HG02981 (cell line): ENCODE data around the gene CAPN12.

Experiments
- ATAC-seq: cut with Tn5 transposase; IDR thresholded peaks from one replicate; pipeline ENCODE4 v1.9.1; 2021; ENCODE audit warnings: mild to moderate bottlenecking, moderate library complexity; ENCODE audit not compliant: unreplicated experiment

The CAPN12 gene

DNA sequence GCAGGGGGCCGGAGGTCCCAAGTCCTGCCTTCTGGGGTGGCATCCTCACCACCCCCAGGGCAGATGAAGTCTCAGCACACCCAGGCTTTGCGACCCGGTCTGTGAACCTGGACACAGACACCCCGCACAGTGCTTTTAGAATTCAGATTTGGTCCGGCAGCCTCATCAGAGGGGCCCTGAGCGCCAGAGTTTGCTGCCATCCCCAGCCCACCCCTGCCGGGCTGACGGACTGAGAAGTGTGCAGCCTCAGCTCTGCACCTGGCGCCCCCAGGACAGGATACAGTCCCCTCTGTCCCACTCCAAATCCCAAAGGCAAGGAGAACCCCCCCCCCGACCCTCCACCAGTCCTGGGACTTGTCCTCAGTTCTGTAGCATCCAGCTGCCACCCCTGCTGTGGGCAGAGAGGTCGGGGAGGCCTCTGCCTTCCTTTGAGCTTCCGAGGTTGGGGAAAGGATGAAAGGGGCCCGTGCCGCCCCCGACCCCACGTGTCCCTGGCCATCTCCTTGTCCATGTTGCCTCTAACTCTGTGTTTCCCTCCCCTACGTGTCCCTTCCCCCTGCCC lies 16.9 kb downstream of the CAPN12 start:
- no peak for ATAC-seq

DNA sequence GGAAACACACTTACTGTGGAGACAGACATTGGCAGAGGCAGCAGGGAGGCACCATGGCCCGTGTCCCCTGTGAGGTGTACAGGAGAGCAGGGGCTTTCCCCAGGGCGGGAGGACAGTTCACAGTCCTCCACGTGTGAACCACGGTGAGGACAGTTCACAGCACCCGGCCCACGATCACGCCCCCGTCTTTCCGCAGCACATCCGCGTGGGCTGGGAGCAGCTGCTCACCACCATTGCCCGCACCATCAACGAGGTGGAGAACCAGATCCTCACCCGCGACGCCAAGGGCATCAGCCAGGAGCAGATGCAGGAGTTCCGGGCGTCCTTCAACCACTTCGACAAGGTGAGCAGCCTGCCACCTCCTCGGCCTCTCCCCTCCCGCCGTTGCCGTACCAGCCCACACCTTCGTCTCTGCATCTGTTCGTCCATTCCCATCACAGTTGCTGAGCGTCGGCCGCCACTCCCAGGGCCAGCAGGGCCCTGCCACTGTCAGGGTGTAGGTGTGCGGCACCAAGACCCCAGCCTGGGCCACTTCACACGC lies 17.4 kb downstream of the CAPN12 start:
- ATAC-seq = no peak

GRCh38 chr19:38726284-38726673 lies 18.0 kb downstream of the CAPN12 start:
- ATAC-seq = no peak

- ATAC-seq = no peak
These were observed 18.6 kb downstream of the CAPN12 start for GRCh38 chr19:38725469-38726283.

GRCh38 chr19:38723990-38724854 lies 20.1 kb downstream of the CAPN12 start:
- ATAC-seq = no peak

- no peak for ATAC-seq
These were observed 20.7 kb downstream of the CAPN12 start for GRCh38 chr19:38723606-38723965.

GRCh38 chr19:38722947-38723605 lies 21.2 kb downstream of the CAPN12 start:
- ATAC-seq = no peak

GRCh38 chr19:38721979-38722773 lies 22.1 kb downstream of the CAPN12 start:
- ATAC-seq = no peak

- ATAC-seq = no peak
These were observed 22.8 kb downstream of the CAPN12 start for GRCh38 chr19:38721496-38721895.

- no peak for ATAC-seq
These were observed 23.6 kb downstream of the CAPN12 start for GRCh38 chr19:38720559-38721236.

DNA sequence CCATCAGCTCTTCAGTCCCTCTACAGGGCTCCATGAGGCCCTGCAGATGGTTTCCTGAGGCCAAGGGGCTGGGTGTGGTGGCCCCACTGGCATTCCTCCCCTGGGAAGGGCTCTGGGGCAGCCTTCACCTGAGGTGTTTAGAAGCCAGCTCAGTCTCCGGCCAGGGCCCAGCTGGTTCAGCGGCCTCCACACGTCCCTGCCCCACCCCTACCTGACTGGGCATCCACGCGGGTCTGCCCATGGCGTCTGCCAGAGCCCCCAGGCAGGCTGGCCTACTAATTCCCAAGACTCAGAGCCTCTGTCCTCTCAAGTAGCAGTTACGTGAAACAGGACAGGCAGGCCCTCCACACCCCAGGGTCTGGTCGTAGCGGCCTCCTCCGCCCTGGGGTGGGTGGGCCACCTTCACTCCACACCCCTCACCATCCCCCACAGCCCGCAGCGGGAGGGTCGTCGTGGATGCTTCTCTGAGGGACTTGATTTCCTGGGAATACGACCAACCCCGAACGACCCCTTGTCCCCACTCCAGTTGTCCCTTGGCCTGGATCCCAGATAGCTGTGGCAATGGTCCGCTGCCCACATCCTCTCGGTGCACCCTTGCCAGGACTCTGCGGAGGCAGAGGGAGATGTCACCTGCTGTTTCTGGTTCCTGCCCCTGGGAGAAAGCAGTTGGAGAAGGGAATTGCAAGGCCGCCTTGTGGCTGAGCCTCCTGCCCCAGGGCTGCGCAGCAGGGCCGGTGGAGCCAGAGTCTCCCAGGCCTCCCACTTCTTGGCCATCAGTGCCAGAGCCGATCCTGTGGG lies 24.3 kb downstream of the CAPN12 start:
- no peak for ATAC-seq

DNA sequence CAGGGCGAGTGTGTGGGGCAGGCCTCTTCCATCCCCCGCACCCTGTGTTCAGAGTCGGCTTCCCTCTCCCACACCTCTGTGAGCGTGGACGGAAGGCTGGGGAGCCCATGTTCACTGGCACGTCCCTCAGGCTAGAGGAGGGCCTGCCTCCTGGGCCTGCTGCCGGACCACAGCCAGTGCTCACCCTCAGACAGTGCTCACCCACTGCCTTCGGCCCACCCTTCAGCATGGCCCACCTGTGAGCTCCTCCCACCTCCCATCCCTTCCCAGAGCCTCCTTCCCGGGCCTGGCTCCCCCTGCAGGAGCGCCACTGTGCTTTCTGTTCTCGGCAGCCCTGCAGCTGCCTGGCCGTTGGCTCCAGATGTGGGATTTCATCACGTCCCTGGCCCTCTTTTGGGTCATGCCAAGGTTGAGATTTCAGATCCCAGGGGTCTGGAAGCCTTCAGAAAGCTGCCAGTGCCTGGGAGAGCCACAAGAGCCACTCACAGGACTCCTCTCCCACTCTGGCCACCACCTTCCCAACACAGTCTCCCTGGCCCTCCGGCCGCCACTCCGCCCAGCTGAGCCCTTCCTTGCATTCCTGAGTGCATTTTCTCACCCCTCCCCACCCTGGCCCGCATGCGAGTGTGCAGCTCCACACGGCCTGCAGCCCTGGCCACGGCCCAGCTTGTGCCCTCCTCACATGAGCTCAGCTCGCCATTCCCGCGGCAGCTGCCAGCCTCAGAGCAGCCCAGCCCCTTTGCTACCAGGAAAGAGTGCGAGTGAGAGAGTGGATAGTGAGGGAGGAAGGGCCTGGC lies 25.3 kb downstream of the CAPN12 start:
- ATAC-seq = no peak

DNA sequence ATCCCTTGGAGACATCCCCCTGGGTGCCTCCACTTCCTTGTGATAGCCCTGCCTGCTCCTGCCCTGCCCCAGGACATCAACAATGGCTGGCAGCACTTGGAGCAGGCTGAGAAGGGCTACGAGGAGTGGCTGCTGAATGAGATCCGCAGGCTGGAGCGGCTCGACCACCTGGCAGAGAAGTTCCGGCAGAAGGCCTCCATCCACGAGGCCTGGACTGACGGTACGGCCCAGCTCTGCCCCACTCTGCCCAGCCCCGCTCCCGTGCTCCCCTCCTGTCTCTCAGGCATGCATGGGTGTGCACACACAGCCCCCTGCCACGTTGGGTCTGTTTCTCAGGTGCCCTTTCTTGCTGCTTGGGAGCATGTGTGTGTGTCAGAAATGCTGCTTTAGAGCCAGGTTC lies 26.4 kb downstream of the CAPN12 start:
- no peak for ATAC-seq

DNA sequence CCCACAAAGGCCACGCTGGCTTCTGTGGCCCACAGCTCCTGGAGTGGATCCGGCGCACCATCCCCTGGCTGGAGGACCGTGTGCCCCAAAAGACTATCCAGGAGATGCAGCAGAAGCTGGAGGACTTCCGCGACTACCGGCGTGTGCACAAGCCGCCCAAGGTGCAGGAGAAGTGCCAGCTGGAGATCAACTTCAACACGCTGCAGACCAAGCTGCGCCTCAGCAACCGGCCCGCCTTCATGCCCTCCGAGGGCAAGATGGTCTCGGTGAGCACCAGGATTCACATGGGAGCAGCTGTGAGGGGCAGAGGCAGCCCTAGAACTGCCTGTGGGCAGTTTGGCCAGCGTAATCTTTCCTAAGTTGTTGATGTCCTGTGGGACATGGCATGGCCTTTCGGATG lies 27.2 kb downstream of the CAPN12 start:
- ATAC-seq = no peak

- ATAC-seq = no peak
These were observed 28.7 kb downstream of the CAPN12 start for GRCh38 chr19:38715555-38715954.

DNA sequence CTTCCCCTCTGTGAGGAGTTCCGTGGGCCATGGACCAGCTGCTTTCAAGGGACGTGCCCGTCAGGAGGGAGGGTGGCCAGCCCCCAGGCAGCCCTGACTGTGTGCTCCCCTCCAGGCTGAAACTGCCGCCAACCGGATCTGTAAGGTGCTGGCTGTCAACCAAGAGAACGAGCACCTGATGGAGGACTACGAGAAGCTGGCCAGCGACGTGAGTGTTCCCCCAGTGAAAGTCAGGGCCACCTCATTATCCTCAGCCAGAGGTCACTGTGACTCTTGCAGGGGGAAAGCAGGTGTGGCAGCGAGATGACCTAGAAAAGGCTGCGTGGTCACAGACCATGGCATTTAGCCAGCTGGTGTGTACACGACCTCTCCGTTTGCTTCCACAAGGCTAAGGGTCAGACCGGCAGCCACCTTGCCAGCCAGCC lies 29.9 kb downstream of the CAPN12 start:
- no peak for ATAC-seq

- no peak for ATAC-seq
These were observed 30.4 kb downstream of the CAPN12 start for GRCh38 chr19:38713865-38714264.

DNA sequence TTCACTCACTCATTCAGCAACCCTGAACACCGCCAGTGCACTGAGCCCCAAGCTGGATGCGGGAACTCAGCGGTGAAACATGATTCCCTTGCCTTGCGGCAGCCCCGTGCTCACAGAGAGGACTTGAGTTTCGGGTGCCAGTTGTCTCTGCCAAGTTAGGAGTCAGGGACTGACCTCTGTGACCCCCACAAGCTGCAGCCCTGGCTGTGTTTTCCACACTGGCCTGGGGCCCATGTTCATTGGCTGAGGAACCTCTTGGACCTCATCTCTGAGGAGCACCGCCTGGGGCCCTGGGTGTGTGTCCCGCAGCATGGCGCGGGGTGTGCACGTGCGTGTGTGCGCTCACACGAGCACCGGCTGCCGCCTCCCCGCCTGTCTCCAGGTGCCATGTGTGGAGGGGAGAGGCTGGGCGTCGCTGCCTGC lies 31.0 kb downstream of the CAPN12 start:
- no peak for ATAC-seq
